ENCODE measurements around the gene LYZL2. TPM values are rescaled to one million over a fixed set of nuclear protein-coding genes. Genes with fewer than 3 reads are reported as not detected.
"Not testable (repeated sequence)": the region's sequence is repeated elsewhere in the genome, so short reads cannot be mapped to it uniquely, and the experiment has no call there.

Gene LYZL2
- total RNA-seq, 3 donors from 2014 or later: not detected

DNA sequence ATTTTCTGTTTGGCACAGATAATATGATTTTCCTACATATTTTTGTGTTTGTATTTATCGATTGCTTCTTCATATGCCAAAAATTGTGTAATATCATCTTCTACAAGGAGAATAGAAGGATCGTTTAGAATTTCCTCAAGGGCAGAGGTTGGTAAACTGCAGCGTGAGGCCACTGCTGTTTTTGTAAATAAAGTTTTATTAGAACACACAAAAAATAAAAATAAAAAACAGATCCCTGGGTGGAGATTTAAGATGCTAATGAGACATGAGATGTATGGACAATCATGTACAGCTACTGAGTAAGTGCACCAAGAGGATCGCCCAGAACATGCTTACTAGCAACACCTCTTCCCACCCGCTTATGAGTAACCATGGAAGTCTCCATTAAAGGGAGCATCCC, 9.6 kb downstream of the LYZL2 start:
- Mint-ChIP-seq H3K4me3 (no peak overlapping the region), H3K36me3 (ENCODE audit: insufficient read depth) (no peaks in the 10 kb centered on the region), H3K9me3 (no peaks in the 10 kb centered on the region), H3K4me1 (ENCODE audit: low read depth) (no peaks in the 10 kb centered on the region), H3K27me3 (ENCODE audit: low read depth) (peaks cover 9% of the 10 kb centered on the region)
- ATAC-seq: no peak
- no peak for DNase-seq

DNA sequence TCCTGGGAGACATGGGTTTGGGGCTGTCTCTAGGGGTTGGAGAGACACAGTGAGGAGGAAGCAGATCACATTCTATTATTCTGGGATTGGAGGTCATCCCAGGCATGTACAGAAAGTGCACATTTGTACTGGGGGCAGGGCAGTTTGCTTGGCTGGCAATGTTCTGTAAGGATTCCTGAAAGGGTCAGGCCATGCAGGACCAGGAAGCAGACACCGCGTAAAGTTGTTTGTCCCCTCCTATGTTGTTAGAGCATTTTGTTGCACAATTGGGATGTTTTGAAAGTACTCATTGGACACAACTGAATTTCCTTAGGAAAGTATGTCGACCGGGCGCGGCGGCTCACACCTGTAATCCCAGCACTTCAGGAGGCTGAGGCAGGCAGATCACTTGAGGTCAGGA, 12.5 kb downstream of the LYZL2 start:
- no peak for ATAC-seq
- Mint-ChIP-seq H3K9me3 (no peaks in the 10 kb centered on the region), H3K36me3 (ENCODE audit: insufficient read depth) (no peaks in the 10 kb centered on the region), H3K27me3 (ENCODE audit: low read depth) (peaks cover 21% of the 10 kb centered on the region), H3K4me3 (no peak overlapping the region), H3K4me1 (ENCODE audit: low read depth) (no peaks in the 10 kb centered on the region)
- no peak for DNase-seq

DNA sequence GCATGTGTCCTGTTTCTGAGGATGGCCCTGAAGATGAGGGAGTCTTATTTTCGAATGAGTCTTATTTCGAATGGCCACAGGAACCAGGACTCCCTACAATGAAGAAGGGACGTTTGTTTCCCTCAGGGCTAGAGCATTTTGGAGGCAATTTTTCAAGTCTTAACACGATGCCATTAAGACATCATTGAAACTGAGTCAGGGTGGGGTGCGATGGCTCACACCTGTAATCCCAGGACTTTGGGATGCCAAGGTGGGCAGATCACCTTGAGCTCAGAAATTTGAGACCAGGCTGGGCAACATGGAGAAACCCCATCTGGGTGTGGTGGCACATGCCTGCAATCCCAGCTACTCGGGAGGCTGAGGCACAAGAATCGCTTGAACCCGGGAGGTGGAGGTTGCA, 18.5 kb downstream of the LYZL2 start:
- H3K9me3 Mint-ChIP-seq; H3K4me1 Mint-ChIP-seq (ENCODE audit: low read depth); DNase-seq; H3K4me3 Mint-ChIP-seq; ATAC-seq; H3K36me3 Mint-ChIP-seq (ENCODE audit: insufficient read depth): not testable (repeated sequence)
- H3K27me3 Mint-ChIP-seq (ENCODE audit: low read depth): peaks cover 41% of the 10 kb centered on the region

DNA sequence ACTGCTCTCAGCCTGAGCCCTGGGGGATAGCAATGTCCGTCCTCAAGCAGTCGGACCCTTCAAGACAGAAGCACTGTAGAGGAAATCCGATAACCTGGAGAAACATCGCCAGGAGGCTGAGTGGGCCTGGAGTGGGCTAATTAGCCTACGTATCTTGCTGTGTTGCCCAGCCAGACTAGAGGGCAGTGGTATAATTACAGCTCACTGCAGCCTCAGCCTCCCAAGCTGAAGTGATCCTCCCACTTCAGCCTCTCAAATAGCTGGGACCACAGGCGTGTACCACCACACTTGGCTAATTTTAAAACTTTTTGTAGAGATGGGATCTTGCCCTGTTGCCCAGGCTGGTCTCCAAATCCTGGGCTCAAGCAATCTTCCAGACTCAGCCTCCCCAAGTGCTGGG, 21.7 kb downstream of the LYZL2 start:
- no peaks in the 10 kb centered on the region for H3K9me3 Mint-ChIP-seq
- DNase-seq: no peak
- H3K36me3 Mint-ChIP-seq (ENCODE audit: insufficient read depth): no peaks in the 10 kb centered on the region
- H3K4me3 Mint-ChIP-seq: no peak overlapping the region
- H3K4me1 Mint-ChIP-seq (ENCODE audit: low read depth): no peaks in the 10 kb centered on the region
- ATAC-seq: no peak
- peaks cover 44% of the 10 kb centered on the region for H3K27me3 Mint-ChIP-seq (ENCODE audit: low read depth)

DNA sequence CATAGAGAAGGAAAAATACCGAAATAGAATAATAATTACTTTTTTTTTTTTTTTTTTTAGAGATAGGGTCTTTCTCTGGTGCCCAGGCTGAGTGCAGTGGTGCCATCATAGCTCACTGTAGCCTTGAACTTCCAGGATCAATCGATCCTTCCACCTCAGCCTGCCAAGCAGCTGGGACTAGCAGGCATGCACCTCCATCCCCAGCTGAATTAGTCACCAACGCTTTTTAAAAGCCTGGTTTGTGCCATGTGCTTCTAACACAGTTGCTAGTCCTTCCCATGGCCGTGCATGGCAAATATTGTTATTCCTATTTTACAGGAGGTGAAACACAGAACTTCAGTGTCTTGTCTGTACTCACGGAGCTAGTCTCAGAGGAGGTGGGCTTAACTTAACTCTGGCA, 23.2 kb downstream of the LYZL2 start:
- DNase-seq: no peak
- H3K36me3 Mint-ChIP-seq (ENCODE audit: insufficient read depth): no peaks in the 10 kb centered on the region
- no peaks in the 10 kb centered on the region for H3K4me1 Mint-ChIP-seq (ENCODE audit: low read depth)
- no peak overlapping the region for H3K4me3 Mint-ChIP-seq
- H3K27me3 Mint-ChIP-seq (ENCODE audit: low read depth): peaks cover 35% of the 10 kb centered on the region
- H3K9me3 Mint-ChIP-seq: no peaks in the 10 kb centered on the region
- ATAC-seq: no peak

DNA sequence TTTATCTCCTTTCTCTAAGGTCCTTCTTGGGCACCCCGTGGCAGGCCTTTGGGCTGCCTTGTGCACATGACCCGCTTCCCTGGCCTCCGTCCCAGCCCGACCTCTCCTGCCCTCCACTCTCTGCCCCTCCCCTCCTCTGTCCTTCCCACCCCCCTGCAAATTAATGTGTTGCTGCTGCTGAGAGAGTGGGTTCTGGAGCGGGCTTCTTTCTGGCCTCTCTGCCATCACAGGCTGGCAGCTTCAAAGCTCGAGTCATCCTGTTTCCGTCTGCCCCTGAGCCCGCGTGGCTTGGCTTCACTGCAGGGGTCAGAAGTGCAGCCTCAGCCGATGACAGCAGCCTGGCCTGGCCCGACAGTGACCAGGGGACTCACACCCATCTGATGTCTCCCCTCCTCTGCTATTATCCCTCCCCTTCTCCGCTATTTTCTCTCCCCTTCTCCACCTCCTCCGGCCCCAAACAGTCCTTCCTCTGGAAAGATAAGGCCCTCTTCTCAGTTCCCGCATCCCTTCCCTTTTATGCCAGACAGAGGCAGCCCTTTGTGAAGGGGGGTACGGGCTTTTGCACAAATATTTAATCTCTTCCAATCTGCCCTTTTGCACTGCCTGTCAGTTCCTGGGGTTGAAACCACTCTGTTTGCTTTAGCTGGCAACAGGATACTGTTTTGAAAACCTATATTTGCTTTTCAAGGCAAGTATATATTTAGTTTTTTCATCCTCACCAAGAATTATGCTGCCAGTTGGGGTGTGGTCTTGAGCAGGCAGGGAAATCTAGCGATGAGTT, 24.0 kb downstream of the LYZL2 start:
- ATAC-seq; H3K36me3 Mint-ChIP-seq (ENCODE audit: insufficient read depth); H3K4me1 Mint-ChIP-seq (ENCODE audit: low read depth); H3K9me3 Mint-ChIP-seq; DNase-seq; H3K4me3 Mint-ChIP-seq: not testable (repeated sequence)
- H3K27me3 Mint-ChIP-seq (ENCODE audit: low read depth): peaks cover 30% of the 10 kb centered on the region

DNA sequence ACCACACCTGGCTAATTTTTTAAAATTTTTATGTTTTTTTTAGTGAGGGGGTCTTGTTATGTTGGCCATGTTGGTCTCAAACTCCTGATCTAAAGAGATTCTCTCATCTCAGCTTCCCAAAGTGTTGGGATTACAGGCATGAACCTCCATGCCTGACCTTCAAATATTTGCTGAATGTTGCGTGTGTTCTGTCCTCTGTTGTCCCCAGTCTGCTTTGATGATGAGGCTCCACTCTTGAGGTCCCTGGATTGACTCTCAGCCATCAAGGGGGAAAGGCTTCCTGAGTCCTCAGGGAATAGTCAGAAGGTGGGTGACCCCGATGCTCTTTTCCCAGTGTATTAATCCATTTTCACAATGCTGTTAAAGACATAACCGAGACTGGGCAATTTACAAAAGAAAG, 26.0 kb downstream of the LYZL2 start:
- ATAC-seq (no peak), DNase-seq (no peak)
- H3K36me3 Mint-ChIP-seq (ENCODE audit: insufficient read depth): no peaks in the 10 kb centered on the region
- no peaks in the 10 kb centered on the region for H3K4me1 Mint-ChIP-seq (ENCODE audit: low read depth)
- H3K4me3 Mint-ChIP-seq: no peak overlapping the region
- H3K9me3 Mint-ChIP-seq: no peaks in the 10 kb centered on the region
- H3K27me3 Mint-ChIP-seq (ENCODE audit: low read depth): peaks cover 17% of the 10 kb centered on the region

DNA sequence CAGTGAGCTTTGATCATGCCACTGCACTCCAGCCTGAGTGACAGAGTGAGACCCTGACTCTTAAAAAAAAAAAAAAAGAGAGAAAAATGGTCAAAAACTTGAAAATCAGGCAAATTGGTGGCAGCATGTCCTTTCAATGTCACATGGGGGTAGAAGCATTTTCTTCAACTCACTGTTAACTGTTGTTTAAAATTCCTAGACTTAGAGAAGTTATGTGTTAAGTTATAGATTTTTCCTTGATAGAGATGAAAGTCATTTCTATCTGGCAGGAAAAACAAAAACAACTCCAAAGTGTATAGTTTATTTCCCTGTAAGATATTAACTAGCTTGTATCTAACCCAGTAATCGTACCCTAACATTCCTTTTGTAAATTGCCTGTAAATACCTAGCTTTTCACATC, 26.8 kb downstream of the LYZL2 start:
- Mint-ChIP-seq H3K9me3 (no peaks in the 10 kb centered on the region), H3K27me3 (ENCODE audit: low read depth) (peaks cover 15% of the 10 kb centered on the region), H3K36me3 (ENCODE audit: insufficient read depth) (no peaks in the 10 kb centered on the region), H3K4me1 (ENCODE audit: low read depth) (no peaks in the 10 kb centered on the region), H3K4me3 (no peak overlapping the region)
- ATAC-seq (no peak), DNase-seq (no peak)

DNA sequence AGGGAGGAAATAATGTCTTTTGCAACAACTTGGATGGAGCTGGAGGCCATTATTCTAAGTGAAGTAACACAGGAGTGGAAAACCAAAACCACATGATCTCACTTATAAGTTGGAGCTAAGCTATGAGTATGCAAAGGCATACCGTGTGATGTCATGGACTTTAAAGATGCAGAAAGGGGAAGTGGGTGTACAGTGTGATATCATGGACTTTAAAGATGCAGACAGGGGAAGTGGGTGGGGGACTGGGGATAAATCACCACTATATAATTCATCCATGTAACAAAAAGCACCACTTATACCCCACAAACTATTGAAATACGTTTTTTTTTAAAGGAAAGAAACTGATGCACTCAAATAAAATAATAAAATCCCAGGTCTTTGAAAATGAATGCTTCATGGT, 29.5 kb downstream of the LYZL2 start:
- DNase-seq (no peak), ATAC-seq (no peak)
- no peaks in the 10 kb centered on the region for H3K36me3 Mint-ChIP-seq (ENCODE audit: insufficient read depth)
- no peak overlapping the region for H3K4me3 Mint-ChIP-seq
- peaks cover 8% of the 10 kb centered on the region for H3K27me3 Mint-ChIP-seq (ENCODE audit: low read depth)
- no peaks in the 10 kb centered on the region for H3K4me1 Mint-ChIP-seq (ENCODE audit: low read depth)
- no peaks in the 10 kb centered on the region for H3K9me3 Mint-ChIP-seq

DNA sequence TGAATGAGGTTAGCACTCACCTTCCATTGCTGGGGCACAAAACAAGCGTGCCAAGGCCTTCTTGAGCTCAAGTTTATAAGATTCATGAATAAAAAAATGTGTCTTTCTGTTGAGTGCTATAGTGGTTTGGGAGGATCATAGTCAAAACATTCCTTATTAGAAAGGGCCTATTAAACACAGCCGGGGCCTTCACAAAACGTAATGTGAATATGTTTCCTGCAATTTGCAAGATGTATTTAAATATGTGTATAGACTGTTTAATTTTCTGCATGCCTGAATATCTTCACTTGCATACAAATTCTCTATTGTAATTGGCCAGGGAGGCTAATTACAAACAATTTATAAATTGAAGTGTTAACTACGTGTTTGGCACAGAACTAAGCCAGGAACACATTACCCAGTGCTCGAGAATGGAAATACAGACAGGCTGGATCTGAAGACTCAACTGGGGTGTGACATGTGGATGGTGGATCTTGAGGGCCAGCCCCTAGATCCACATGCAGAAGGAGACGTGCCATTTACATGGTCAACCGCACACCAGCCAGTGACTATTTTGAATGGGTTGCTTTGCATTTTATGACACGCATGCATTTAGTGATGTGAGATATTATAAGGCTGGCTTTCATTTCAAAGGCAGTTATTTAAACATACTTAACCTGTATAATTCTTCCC, 31.3 kb downstream of the LYZL2 start:
- ATAC-seq (no peak), DNase-seq (no peak)
- peaks cover 5% of the 10 kb centered on the region for H3K27me3 Mint-ChIP-seq (ENCODE audit: low read depth)
- H3K36me3 Mint-ChIP-seq (ENCODE audit: insufficient read depth): no peaks in the 10 kb centered on the region
- H3K4me1 Mint-ChIP-seq (ENCODE audit: low read depth): no peaks in the 10 kb centered on the region
- no peaks in the 10 kb centered on the region for H3K9me3 Mint-ChIP-seq
- no peak overlapping the region for H3K4me3 Mint-ChIP-seq

DNA sequence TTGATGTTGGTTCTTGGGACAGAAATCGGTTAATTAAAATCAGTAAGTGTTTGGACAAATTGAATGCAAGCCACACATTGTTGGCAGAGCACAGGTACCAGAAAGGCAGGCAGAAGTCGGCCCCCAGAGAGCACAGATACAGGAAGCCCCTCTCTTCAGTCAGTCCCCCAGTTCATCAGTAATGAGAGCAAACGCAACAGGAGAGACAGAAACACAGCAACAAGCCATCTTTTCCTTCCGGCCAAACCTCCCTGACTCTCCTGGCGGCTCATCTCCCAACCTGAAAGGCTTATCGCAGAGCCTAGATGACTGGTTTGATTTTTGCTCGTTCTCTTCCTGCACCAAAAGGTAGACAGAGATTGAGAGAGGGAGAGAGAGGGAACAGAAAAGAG, 32.1 kb downstream of the LYZL2 start:
- not testable (repeated sequence) for H3K9me3 Mint-ChIP-seq; H3K27me3 Mint-ChIP-seq (ENCODE audit: low read depth); ATAC-seq; H3K4me1 Mint-ChIP-seq (ENCODE audit: low read depth); H3K4me3 Mint-ChIP-seq; H3K36me3 Mint-ChIP-seq (ENCODE audit: insufficient read depth); DNase-seq

DNA sequence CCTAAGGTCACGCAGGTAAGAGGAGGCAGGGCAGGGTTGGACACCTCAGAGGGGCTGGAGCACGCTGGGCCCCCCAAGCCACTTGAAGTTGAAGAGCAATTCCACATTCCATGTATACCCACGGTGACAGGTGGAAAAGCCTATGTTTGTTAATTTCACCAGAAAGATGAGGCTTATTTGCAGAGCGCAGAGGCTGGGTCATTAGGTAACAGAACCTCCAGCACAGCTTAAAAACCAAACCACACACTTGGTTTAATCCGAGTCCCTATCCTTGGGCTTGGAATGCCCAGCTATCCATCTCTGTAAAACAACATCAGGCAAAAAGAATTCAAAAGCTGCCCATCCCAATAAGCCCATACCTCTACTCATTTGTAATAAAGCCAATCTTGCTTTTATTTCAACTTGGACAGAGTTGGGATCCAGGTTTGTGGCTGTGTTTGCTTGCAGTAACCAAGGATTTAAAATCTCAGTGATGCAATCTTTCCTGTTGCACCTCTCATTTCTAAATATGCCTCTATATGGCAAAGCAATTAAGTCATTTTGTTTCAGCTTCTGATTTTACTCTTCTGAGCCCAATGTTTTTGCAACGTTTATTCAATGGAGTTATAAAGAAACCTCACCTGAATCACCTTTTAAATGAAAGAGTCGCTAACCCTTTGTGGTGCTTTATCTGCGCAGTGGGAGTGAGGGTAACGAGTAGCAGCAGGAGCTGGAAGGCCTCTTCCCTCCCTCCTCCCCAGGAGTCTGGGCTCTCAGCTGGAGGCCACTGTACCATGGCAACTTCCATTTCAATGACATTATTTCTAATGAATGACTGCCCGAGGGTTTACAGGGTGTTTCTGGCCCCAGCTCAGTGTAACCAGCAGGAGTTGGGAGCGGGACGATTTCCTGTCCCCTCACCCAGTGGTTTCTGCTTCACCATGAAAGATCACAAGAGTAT, 32.8 kb downstream of the LYZL2 start:
- H3K4me3 Mint-ChIP-seq; H3K9me3 Mint-ChIP-seq; DNase-seq; H3K27me3 Mint-ChIP-seq (ENCODE audit: low read depth); H3K36me3 Mint-ChIP-seq (ENCODE audit: insufficient read depth); H3K4me1 Mint-ChIP-seq (ENCODE audit: low read depth); ATAC-seq: not testable (repeated sequence)

DNA sequence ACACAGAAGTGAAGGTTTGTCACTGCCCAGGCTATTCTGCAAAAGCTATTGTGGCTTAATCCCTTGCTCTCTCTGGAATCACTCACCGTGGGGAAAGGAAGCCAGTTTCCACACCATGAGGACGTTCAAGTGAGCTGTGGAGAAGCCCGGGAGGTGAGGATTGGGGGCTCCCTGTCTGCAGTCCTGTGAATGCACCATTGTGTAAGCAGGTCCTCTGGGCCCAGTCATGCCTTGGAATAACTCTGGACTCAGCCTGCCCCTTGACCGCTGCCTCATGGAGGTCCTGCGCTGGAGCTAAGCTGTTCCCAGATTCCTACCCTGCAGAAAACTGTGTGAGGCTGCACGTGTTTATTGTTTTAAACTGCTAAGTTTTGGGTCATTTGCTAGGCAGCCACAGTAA, 33.5 kb downstream of the LYZL2 start:
- H3K27me3 Mint-ChIP-seq (ENCODE audit: low read depth): peaks cover 5% of the 10 kb centered on the region
- no peaks in the 10 kb centered on the region for H3K9me3 Mint-ChIP-seq
- no peaks in the 10 kb centered on the region for H3K4me1 Mint-ChIP-seq (ENCODE audit: low read depth)
- H3K36me3 Mint-ChIP-seq (ENCODE audit: insufficient read depth): no peaks in the 10 kb centered on the region
- ATAC-seq (no peak), DNase-seq (no peak)
- no peak overlapping the region for H3K4me3 Mint-ChIP-seq

DNA sequence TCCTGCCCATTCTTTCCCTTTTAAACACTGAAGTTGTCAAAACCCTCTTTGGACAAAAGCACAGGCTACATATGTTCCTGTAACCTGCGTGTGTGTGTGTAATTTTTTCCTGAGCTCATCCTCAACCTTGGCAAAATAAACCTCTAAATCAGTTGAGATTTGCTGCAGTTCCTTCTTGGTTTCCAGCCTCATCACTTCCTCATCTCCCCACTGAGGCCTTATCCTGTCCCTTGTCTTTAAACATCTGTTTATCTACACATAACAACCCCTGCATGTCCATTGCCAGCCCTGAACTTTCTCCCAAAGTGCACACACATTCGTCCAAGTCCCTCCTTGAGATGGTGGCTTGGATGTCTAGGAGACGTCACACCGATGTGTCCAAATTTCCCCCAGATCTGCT, 35.5 kb downstream of the LYZL2 start:
- Mint-ChIP-seq H3K36me3 (ENCODE audit: insufficient read depth) (no peaks in the 10 kb centered on the region), H3K4me3 (no peak overlapping the region), H3K9me3 (no peaks in the 10 kb centered on the region), H3K4me1 (ENCODE audit: low read depth) (no peaks in the 10 kb centered on the region), H3K27me3 (ENCODE audit: low read depth) (peaks cover 5% of the 10 kb centered on the region)
- DNase-seq (no peak), ATAC-seq (no peak)

Data from activated T-cell treated with anti-CD3 and anti-CD28 coated beads, Interleukin-2, amount 50 U/mL, for 4 hours (primary cell).